Activated gamma-delta T cell (primary cell): ENCODE measurements around the gene ZDHHC11.
"Not testable (repeated sequence)": the region's sequence is repeated elsewhere in the genome, so short reads cannot be mapped to it uniquely, and the experiment has no call there.

Experiments
- DNase-seq: peaks from one replicate; lab custom pipeline; 2025; lab: John Stamatoyannopoulos, UW

ZDHHC11 gene

GRCh38 chr5:878677-879076 lies 27.9 kb upstream of the ZDHHC11 start:
- DNase-seq: not testable (repeated sequence)

DNA sequence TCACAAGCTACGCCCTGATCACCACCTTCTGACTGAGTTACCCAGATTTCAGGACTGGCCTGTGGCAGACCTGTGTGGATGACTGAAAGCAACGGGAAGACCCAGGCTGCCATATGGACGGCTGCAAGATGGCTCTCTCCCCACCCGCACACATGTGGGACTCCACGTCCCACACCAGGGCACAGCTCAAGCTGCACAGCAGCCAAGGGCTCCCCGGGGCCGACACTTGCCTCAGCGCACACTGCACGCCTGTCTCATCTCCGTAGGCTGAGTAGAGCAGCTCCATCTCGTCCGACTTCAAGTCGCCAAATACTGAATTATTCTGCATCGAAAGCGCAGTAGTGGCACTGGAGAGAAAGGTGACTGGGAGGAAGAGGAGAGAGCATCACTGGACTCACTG lies 27.3 kb upstream of the ZDHHC11 start:
- DNase-seq: no peak

GRCh38 chr5:876398-877365 lies 25.9 kb upstream of the ZDHHC11 start:
- DNase-seq: no peak

GRCh38 chr5:875931-876330 lies 25.1 kb upstream of the ZDHHC11 start:
- DNase-seq: no peak

DNA sequence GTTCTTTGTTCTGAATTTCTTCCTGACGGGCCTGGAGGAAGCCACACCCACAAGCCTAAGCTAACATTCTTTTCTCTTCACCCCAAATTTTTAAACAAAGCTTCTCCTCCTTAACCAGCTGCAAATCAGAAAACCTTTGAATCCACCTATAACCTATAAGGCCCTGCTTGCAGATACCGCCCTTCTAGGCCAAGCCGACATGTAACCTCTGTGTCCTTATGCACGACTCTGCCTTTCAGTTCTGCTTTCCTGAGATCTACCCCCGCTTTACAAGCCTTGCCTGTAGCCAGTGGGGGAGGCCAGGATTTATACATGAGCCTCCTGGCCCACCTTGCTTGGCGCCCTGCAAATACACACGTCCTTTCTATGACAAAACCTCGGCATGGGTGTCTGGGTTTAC lies 22.5 kb upstream of the ZDHHC11 start:
- DNase-seq: no peak

DNA sequence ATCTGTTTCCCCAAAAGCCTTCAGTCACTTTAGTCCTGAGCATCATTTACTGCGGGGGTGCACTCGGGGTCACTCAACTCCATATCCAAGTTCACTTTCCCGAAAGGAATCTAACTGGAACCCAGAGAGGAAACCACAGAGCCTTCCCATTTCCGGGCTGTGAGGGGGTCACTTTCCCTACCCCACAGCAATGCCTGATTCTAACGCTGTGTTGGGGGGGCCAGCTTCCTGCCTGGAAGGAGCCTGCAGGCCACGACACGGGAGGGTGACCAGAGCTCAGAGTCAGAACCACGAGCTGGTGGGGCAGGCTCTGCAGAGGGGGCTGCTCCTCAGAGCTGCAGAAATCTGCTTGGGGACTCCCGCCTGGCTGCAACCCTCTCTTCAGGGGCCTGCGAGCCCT lies 21.5 kb upstream of the ZDHHC11 start:
- no peak for DNase-seq

DNA sequence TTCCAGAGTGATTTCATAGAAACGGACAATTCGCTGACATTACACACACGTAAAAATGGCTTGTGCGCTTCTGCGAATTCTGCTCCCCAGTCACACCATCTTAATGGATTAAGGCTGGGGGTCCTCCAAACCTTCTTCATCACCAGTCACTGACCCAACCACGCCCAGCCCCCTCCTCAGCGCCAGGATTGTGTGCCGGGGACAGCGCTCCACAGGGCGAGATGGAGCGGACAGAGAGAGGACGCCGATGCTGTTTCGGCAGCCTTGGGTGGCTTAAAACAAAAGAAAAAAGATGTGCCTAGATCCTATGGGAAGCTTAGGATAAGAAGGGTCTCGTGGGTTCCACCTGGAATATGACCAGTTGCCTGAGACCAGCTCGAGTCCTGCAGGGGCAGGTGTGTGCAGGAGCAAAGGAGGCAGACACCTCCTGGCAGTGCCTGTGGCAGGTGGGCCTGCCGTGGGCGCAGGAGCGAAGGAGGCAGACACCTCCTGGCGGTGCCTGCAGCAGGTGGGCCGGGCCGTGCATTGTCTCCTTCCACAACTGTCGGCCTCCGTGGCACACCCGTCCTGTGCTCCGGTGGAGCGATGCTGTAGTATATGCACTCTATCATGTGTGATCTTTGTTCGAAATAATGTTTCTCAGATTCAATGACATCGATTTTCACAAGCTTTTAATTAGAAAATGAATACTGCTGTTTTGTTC lies 21.0 kb upstream of the ZDHHC11 start:
- DNase-seq: no peak

DNA sequence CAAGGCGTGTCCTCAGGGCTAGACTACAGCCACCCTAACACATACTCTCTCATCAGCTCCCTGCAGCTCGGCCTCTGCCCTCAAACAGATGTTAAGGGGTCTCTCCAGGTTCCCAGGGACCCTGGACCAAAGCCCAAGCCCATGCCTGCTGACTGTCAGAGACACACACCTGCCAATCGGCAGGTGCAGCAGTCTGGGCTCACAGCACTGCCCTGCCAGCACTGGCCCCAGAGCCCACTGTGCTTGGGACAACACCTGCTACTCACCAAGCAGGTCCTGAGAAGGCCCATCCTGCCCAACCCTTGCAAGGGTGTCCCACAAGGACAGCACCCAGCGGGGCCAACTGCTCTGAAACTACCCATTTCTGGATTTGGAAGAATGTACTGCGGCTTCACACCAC lies 20.2 kb upstream of the ZDHHC11 start:
- no peak for DNase-seq

DNA sequence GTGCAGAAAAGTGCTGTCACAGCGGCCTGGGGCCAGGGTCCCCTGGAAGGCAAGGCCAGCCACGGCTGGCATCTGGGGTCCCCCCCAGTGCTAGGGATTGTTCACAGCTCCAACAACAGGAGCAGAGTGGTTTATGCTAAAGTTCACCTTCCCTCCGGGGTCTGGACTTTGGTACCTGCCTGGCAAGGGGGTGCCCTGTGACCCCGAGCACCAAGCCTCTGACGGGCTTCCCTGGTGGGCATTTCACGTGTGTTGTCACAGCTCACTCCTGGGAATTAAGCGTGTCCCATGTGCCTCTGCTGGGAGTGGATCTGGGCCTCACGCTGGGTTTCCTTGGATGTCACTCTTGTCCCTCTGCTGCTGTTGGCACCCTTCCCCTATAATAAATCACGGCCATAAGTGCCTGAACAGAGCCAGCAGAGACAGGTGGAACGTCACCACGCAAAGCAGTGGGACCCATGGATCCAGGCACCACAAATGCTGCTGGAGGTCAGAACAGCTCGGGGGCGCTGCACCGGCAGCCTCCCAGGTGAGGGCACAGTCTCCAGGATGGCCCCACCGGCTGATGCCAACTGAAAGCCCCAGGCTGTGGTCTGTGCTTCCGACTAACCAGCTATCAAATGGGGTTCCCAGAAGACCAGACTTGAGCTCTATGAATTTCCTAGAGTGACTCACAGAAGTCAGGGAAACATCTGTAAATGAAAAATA lies 17.8 kb upstream of the ZDHHC11 start:
- no peak for DNase-seq

- no peak for DNase-seq
Measured at GRCh38 chr5:867300-867870, 16.6 kb upstream of the ZDHHC11 start.

- no peak for DNase-seq
Measured at GRCh38 chr5:865771-866170, 15.0 kb upstream of the ZDHHC11 start.

- no peak for DNase-seq
Measured at GRCh38 chr5:865168-865521, 14.4 kb upstream of the ZDHHC11 start.

DNA sequence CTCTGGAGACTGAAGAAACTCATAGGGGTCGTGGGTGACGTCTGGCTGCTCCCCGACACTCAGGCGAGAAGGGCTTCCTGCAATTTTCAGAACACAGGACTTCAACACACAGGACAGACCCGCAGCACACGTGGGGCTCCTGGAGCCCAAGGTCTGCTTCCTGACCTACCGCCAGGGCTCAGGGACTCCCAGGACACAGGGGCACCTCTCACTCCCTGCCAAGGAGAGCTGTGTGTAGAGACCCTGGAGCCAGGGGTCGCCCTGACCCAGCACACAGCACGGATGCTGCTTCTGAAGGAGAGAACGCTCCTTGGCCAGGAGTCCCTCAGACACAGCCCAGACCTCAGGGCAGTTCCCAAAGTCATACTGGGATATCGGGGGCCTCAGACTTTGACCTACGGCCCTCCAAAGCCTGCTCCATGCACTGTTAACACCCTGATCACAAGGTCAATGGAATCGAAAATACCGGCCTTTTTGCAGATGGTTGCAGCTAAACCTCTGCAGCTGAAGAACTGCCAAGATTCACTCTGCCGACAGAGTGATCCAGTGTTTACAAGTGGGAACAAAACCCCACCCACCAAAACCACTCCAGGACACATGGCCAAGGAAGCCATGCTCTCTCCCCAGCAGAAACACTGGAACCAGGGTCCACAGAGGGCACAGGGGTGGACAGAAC lies 13.8 kb upstream of the ZDHHC11 start:
- no peak for DNase-seq

DNA sequence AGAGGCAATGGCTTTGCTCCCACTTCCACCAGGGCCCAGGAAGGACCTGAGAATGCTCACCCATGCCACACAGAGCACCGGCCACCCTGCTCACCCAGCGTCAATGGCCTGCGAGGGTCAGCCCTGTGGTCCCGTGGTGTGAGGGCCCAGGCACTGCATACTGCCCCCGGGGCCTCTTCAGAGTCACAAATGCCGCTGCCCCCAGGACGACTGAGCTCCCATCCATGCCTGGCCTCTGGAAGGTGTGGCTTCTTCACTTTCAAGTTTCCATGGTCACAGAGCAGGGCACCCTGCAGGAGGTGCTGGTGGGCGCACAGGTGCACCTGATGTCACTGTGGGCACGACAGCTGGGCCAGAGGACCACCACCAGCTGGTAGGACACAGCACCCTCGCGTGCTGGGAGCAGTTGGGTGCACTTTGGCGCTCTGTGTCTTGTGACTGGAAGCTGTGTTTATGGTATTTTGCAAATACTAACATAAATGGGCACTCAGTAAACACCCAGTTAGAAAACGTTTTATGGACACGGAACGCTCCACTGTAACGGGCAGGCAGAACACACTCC lies 12.5 kb upstream of the ZDHHC11 start:
- DNase-seq: no peak

DNA sequence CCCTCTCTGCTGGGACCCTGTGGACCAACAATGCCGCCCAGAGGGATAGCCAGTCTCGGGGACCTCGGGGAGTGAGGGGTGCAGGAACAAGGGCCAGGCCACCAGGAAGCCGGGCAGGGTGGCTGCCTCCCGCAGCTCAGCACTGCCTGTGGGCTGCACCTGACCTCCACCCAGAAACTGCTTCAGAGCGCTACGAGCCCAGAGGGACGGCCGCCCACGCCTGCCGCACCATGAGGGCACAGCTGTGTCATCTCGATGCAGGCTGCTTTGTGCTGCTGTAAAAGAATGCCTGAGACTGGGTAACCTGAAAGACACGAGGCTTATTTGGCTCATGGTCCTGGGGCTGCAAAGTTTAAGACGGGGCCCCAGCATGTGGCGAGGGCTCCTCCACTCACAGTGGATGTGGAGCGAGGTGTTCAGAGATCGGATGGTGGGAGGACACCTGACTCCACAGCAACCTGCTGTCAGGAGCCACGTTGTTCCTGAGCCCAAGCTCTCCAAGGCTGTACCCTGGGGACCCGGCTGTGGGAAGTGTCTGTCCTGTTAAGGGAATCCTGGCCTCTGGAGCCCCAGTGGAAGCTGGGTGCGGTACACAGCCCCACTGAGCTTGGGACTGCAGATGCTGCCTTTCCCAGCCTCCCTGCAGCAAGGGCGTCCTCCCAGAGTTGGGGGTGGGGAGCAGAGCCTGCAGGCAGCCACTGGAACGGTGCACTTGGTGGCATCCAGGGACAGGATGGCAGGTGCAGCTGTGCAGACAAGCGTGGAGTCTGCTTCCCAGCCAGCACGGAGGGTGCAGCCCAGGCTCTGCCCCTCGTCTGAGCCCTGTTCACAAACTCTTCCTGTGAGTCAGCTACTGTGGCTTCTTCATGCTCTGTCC lies 11.8 kb upstream of the ZDHHC11 start:
- no peak for DNase-seq

DNA sequence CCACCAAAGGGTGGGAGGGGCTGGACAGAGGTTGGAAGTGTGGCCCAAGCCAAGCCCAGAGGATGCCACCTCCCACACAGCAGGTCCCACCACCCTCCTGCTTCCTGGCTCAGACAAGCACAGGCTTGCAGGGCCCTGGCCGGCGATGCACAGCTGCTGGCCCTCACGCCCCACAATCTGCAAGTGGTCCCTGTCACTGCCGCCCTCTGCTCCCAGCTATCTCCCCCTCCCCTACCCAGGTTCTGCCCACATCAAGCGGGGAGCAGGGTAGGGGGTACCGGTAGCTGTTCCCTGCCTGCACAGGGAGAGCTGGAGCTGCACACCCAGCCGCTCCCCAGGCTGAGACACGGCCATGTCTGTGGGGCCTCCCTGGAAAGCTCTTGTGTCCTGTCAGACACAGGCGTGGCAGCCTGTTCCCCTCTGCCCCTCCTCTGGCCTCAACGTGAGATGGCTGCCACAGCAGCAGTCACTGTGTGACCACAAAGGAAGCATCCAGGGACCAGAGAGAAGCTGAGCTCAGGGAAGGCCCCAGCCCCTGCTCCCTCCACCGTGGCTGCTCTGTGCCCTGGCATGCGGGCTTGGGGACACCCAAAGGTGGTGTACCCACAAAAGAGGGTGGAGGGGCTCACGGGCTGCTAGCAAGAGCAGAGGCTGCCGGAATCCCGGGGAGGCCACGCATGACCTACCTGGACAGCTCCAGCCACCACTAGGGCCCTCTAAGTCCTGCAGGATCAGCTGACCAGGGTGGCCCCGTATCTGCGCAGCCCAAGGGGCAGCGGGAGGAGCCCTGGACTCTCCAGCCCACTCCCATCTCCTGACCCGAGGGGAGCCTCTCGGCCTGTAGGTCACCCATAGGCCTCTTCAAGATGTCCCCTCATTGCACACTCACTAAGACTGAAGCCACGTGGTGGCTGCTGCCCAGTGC lies 10.9 kb upstream of the ZDHHC11 start:
- DNase-seq: no peak

- DNase-seq: no peak
Measured at GRCh38 chr5:860506-861150, 9.8 kb upstream of the ZDHHC11 start.

DNA sequence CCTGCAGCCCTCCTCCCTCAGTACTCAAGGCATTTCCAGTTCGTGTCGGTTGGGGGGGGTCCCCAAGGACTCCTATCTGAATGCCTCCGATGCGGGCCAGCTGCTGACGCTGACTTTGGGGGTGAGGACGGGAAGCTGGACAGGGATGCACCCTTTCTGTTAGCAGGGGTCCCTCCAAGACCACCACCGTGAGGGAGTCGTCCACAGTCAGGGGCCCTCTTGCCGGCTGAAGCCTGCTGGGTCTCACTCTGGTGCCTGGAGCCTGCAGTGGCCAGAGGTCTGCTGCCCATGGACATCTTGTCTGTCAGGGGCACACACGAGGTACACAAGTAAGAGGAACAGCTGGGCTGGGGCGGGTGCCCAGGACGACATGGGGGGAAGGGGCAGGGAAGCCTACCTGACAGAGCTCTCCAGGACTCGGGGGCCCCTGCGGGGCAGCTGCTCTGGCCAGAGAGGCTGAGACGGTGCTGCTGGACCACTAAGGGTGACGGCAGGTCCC lies 9.1 kb upstream of the ZDHHC11 start:
- no peak for DNase-seq

DNA sequence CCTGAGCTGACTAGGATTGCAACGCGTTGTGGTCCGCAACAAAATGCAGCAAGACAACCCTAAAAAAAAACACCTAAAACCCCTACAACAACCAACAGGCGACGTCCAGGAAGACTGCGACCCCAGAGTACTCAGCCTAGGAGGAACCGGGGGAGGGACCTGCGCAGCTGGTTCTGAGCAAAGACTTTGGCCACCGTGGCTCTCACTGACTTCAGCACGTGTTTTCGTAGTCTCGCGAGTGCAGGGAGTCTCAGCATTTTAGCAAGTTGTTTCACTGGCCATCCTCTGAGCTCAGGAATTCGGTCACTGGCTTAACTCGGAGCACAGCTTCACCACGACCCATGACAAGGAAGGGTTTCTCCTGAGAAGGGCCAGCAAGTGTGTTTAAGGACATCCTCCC lies 8.6 kb upstream of the ZDHHC11 start:
- no peak for DNase-seq
